ENCODE results near the gene DND1. TPM values are rescaled to one million over a fixed set of nuclear protein-coding genes. Genes with fewer than 3 reads are reported as not detected.
"Not testable (repeated sequence)": the region's sequence is repeated elsewhere in the genome, so short reads cannot be mapped to it uniquely, and the experiment has no call there.

Gene DND1
- total RNA-seq, 1 donor from 2014 or later = 2.6 TPM

- intact Hi-C loops (cut with micrococcal nuclease) = no loop called here
- peak; percentile 21 for ATAC-seq (ENCODE audit: low read depth)
- Mint-ChIP-seq H3K9me3 (no peaks in the 10 kb centered on the region), H3K27ac (no peak overlapping the region), H3K4me1 (peaks cover 3% of the 10 kb centered on the region), H3K36me3 (ENCODE audit: low read depth) (peaks cover 90% of the 10 kb centered on the region), H3K4me3 (no peak overlapping the region), H3K27me3 (no peaks in the 10 kb centered on the region)
- no peak for TF ChIP-seq CTCF (IDR thresholded peaks at IDR 0.05)
- DNase-seq = no peak
- CTCF ChIA-PET = no interaction called here
- POLR2A ChIA-PET = interaction anchor here (0.9 kb wide), 1 partner anchor 25 kb away, joined by 4 read pairs; the partner anchor contains the start of genes IK and NDUFA2
Measured at GRCh38 chr5:140672455-140673186, 755 bp downstream of the DND1 start.

GRCh38 chr5:140671472-140672125 is 1.8 kb downstream of the DND1 start:
- Mint-ChIP-seq H3K9me3 (no peaks in the 10 kb centered on the region), H3K36me3 (ENCODE audit: low read depth) (peaks cover 87% of the 10 kb centered on the region), H3K27ac (no peak overlapping the region), H3K4me1 (peaks cover 13% of the 10 kb centered on the region), H3K4me3 (no peak overlapping the region), H3K27me3 (no peaks in the 10 kb centered on the region)
- TF ChIP-seq CTCF (IDR thresholded peaks at IDR 0.05) = no peak
- ChIA-PET CTCF (no interaction called here), POLR2A (interaction anchor here (0.9 kb wide), 1 partner anchor 24 kb away, joined by 4 read pairs; the partner anchor contains the start of genes IK and NDUFA2)
- ATAC-seq (ENCODE audit: low read depth) (no peak), DNase-seq (no peak)
- intact Hi-C loops (cut with micrococcal nuclease) = no loop called here

GRCh38 chr5:140671035-140671434 is 2.3 kb downstream of the DND1 start:
- ATAC-seq (ENCODE audit: low read depth); DNase-seq; H3K27me3 Mint-ChIP-seq; POLR2A ChIA-PET; H3K4me3 Mint-ChIP-seq; H3K9me3 Mint-ChIP-seq; CTCF ChIA-PET; intact Hi-C loops (cut with micrococcal nuclease); H3K27ac Mint-ChIP-seq: not testable (repeated sequence)
- peaks cover 19% of the 10 kb centered on the region for H3K4me1 Mint-ChIP-seq
- peaks cover 82% of the 10 kb centered on the region for H3K36me3 Mint-ChIP-seq (ENCODE audit: low read depth)

- Mint-ChIP-seq H3K27ac (peak within 1 kb of the TSS; percentile 95), H3K9me3 (no peaks in the 10 kb centered on the region), H3K36me3 (ENCODE audit: low read depth) (peaks cover 69% of the 10 kb centered on the region), H3K4me1 (peaks cover 30% of the 10 kb centered on the region), H3K27me3 (no peaks in the 10 kb centered on the region), H3K4me3 (peak within 1 kb of the TSS; percentile 97)
- DNase-seq (peak; percentile 91), ATAC-seq (ENCODE audit: low read depth) (peak; percentile 98)
- intact Hi-C loops (cut with micrococcal nuclease) = loop anchor here (1.0 to 10.0 kb wide), 9 partner anchors 17 to 550 kb away; partner anchors contain the start of genes ANKHD1, APBB3, HARS1 and HARS2
- CTCF ChIA-PET = no interaction called here
- no peak for TF ChIP-seq CTCF (IDR thresholded peaks at IDR 0.05)
- POLR2A ChIA-PET = interaction anchor here (0.6 to 3.3 kb wide), 8 partner anchors 17 to 1578 kb away, joined by 3 to 42 read pairs (median 8); partner anchors contain the start of genes ANKHD1, EIF4EBP3, HARS1 and HARS2
Measured at GRCh38 chr5:140664359-140665119, 8.8 kb downstream of the DND1 start, which contains the start of gene WDR55. Gene WDR55, plus strand, starts transcription at chr5:140664904. Its CDS starts 9 bp downstream, at chr5:140664913.

GRCh38 chr5:140664030-140664358 is 9.4 kb downstream of the DND1 start:
- Mint-ChIP-seq H3K27me3 (no peaks in the 10 kb centered on the region), H3K4me1 (peaks cover 30% of the 10 kb centered on the region), H3K27ac (peak overlapping the region; percentile 95), H3K9me3 (no peaks in the 10 kb centered on the region), H3K36me3 (ENCODE audit: low read depth) (peaks cover 69% of the 10 kb centered on the region), H3K4me3 (peak overlapping the region; percentile 97)
- ChIA-PET POLR2A (interaction anchor here (0.6 to 3.3 kb wide), 7 partner anchors 17 to 1578 kb away, joined by 3 to 42 read pairs (median 10); partner anchors contain the start of genes ANKHD1, EIF4EBP3, HARS1 and HARS2), CTCF (no interaction called here)
- no peak for ATAC-seq (ENCODE audit: low read depth)
- no peak for TF ChIP-seq CTCF (IDR thresholded peaks at IDR 0.05)
- no peak for DNase-seq
- intact Hi-C loops (cut with micrococcal nuclease) = loop anchor here (1.0 to 10.0 kb wide), 9 partner anchors 17 to 549 kb away; partner anchors contain the start of genes ANKHD1, APBB3, HARS1 and HARS2

GRCh38 chr5:140660371-140660770 is 13.0 kb downstream of the DND1 start:
- peaks cover 76% of the 10 kb centered on the region for H3K36me3 Mint-ChIP-seq (ENCODE audit: low read depth)
- DNase-seq; H3K4me3 Mint-ChIP-seq; H3K4me1 Mint-ChIP-seq; ATAC-seq (ENCODE audit: low read depth); H3K9me3 Mint-ChIP-seq; CTCF ChIA-PET; H3K27ac Mint-ChIP-seq; H3K27me3 Mint-ChIP-seq: not testable (repeated sequence)
- intact Hi-C loops (cut with micrococcal nuclease) = loop anchor here (10.0 kb wide), 1 partner anchor 546 kb away; the partner anchor contains the start of gene PURA
- POLR2A ChIA-PET = interaction anchor here (1.3 kb wide), 1 partner anchor 13 kb away, joined by 3 read pairs; the partner anchor contains the start of genes IK and NDUFA2

Measured in activated B cell treated with CpG ODN at 0.5 μM for 24 hours (primary cell).